Measurements from ENCODE around the gene PFKFB2.

The PFKFB2 gene

DNA sequence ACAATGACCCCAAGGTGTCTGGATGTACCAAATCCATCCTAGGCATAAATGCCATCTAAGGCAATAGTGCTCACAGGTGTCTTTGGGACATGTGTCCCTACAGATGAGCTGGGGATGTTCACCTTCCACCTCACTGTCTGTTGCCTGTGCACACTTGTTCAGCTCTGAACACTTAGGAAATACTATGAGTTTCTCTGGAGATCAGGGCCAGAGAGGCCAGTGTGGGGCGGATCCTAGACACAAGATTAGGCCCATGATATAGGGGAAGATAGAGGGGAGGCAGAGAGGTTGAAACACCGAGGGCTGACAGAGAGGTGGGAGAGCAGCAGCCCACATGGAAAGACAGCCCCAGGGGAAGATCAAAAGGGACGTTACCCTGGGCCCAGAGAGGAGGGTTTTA lies 46.2 kb upstream of the PFKFB2 start:
- Histone ChIP-seq H3K27ac (replicated peaks) (no peak overlapping the region), H3K4me3 (replicated peaks; ENCODE audit: insufficient read depth, low read length) (no peak overlapping the region), H3K27me3 (ENCODE audit: insufficient read depth, poor library complexity, severe bottlenecking) (no peaks in the 10 kb centered on the region)
- no peak for DNase-seq (ENCODE audit: low read depth in 1 of 2, low spot score in 1 of 2)
- TF ChIP-seq POLR2AphosphoS5 (IDR thresholded peaks at IDR 0.05; ENCODE audit: low read depth), result no peak
- no peak for TF ChIP-seq SPI1 (IDR thresholded peaks at IDR 0.05; ENCODE audit: borderline replicate concordance, low read depth)
- TF ChIP-seq GABPA (IDR thresholded peaks at IDR 0.05; ENCODE audit: low read depth), result no peak
- TF ChIP-seq REST (IDR thresholded peaks at IDR 0.05; ENCODE audit: insufficient replicate concordance, low read depth), result no peak
- TF ChIP-seq, protein P1, sequence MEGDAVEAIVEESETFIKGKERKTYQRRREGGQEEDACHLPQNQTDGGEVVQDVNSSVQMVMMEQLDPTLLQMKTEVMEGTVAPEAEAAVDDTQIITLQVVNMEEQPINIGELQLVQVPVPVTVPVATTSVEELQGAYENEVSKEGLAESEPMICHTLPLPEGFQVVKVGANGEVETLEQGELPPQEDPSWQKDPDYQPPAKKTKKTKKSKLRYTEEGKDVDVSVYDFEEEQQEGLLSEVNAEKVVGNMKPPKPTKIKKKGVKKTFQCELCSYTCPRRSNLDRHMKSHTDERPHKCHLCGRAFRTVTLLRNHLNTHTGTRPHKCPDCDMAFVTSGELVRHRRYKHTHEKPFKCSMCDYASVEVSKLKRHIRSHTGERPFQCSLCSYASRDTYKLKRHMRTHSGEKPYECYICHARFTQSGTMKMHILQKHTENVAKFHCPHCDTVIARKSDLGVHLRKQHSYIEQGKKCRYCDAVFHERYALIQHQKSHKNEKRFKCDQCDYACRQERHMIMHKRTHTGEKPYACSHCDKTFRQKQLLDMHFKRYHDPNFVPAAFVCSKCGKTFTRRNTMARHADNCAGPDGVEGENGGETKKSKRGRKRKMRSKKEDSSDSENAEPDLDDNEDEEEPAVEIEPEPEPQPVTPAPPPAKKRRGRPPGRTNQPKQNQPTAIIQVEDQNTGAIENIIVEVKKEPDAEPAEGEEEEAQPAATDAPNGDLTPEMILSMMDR (IDR thresholded peaks at IDR 0.05; ENCODE audit: insufficient read depth, low read length), result no peak

DNA sequence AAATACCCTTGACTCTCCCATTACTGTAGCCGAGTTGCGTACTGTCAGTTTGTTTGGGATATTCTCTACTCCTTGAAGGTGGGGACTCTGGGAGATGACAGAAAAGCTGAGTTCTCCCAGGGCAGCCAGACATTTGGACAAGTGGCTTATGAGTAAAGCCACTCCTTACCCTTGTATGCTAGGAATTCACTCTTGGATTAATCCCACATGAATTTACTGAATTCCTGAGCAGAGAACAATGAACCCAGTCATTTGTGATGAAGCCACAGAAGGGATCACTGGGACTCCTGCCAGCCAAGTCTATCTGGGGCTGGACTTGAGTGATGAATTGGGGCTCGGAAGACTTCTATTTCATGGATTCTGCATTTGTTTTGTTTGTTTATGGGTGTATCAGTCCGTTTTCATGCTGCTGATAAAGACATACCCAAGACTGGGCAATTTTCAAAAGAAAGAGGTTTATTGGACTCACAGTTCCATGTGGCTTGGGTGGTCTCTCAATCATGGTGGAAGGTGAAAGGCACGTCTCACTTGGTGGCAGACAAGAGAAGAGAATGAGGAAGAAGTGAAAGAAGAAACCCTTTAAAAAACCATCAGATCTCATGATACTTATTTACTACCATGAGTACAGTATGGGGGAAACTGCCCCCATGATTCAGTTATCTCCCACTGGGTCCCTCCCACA lies 45.6 kb upstream of the PFKFB2 start:
- TF ChIP-seq, protein P1 (IDR thresholded peaks at IDR 0.05; ENCODE audit: insufficient read depth, low read length), result no peak
- TF ChIP-seq POLR2AphosphoS5 (IDR thresholded peaks at IDR 0.05; ENCODE audit: low read depth) (no peak), REST (IDR thresholded peaks at IDR 0.05; ENCODE audit: insufficient replicate concordance, low read depth) (no peak)
- H3K27me3 ChIP-seq (ENCODE audit: insufficient read depth, poor library complexity, severe bottlenecking), result no peaks in the 10 kb centered on the region
- no peak overlapping the region for H3K4me3 ChIP-seq (replicated peaks; ENCODE audit: insufficient read depth, low read length)
- DNase-seq (ENCODE audit: low read depth in 1 of 2, low spot score in 1 of 2), result no peak
- no peak overlapping the region for H3K27ac ChIP-seq (replicated peaks)

- no peaks in the 10 kb centered on the region for H3K27me3 ChIP-seq (ENCODE audit: insufficient read depth, poor library complexity, severe bottlenecking)
- H3K4me3 ChIP-seq (replicated peaks; ENCODE audit: insufficient read depth, low read length), result no peak overlapping the region
- no peak for TF ChIP-seq REST (IDR thresholded peaks at IDR 0.05; ENCODE audit: insufficient replicate concordance, low read depth)
- TF ChIP-seq GABPA (IDR thresholded peaks at IDR 0.05; ENCODE audit: low read depth), result no peak
- no peak for TF ChIP-seq SPI1 (IDR thresholded peaks at IDR 0.05; ENCODE audit: borderline replicate concordance, low read depth)
- no peak for TF ChIP-seq POLR2AphosphoS5 (IDR thresholded peaks at IDR 0.05; ENCODE audit: low read depth)
- TF ChIP-seq, protein P1 (IDR thresholded peaks at IDR 0.05; ENCODE audit: insufficient read depth, low read length), result no peak
- no peak overlapping the region for H3K27ac ChIP-seq (replicated peaks)
- no peak for DNase-seq (ENCODE audit: low read depth in 1 of 2, low spot score in 1 of 2)
Observed at GRCh38 chr1:207009182-207009850, 43.8 kb upstream of the PFKFB2 start.

Measured in HL-60 (cell line).